ENCODE data around the gene HSPH1. TPM values are rescaled to one million over a fixed set of nuclear protein-coding genes. Genes with fewer than 3 reads are reported as not detected.

HSPH1 gene
- total RNA-seq, 2 donors from 2014 or later: 57.3 to 162 TPM

GRCh38 chr13:31121379-31122140 lies 40.1 kb downstream of the HSPH1 start:
- Histone ChIP-seq H3K36me3 (no peaks in the 10 kb centered on the region), H3K27ac (no peak overlapping the region), H3K9ac (ENCODE audit: low read depth in 2 of 2, low read length in 2 of 2) (no peak overlapping the region), H3K4me1 (no peaks in the 10 kb centered on the region), H3K4me3 (no peak overlapping the region), H3K9me3 (no peaks in the 10 kb centered on the region), H3K27me3 (no peaks in the 10 kb centered on the region)
- intact Hi-C loops (cut with DNase I): no loop called here
- DNase-seq: no peak
- no peak for TF ChIP-seq CTCF (IDR thresholded peaks at IDR 0.05)

GRCh38 chr13:31119966-31120700 lies 41.6 kb downstream of the HSPH1 start:
- H3K4me3 ChIP-seq: no peak overlapping the region
- TF ChIP-seq CTCF (IDR thresholded peaks at IDR 0.05): no peak
- H3K9me3 ChIP-seq: no peaks in the 10 kb centered on the region

GRCh38 chr13:31119526-31119925 lies 42.2 kb downstream of the HSPH1 start:
- no peak overlapping the region for H3K9ac ChIP-seq (ENCODE audit: low read depth in 2 of 2, low read length in 2 of 2)
- no peaks in the 10 kb centered on the region for H3K4me1 ChIP-seq
- no peaks in the 10 kb centered on the region for H3K36me3 ChIP-seq
- no peak overlapping the region for H3K27ac ChIP-seq
- DNase-seq: no peak
- no peak for TF ChIP-seq CTCF (IDR thresholded peaks at IDR 0.05)
- no peaks in the 10 kb centered on the region for H3K9me3 ChIP-seq
- H3K27me3 ChIP-seq: no peaks in the 10 kb centered on the region
- intact Hi-C loops (cut with DNase I): no loop called here
- H3K4me3 ChIP-seq: no peak overlapping the region

More at GRCh38 chr13:31119966-31120700, 41.6 kb downstream of the HSPH1 start:
- DNase-seq: no peak
- Histone ChIP-seq H3K27ac (no peak overlapping the region), H3K9ac (ENCODE audit: low read depth in 2 of 2, low read length in 2 of 2) (no peak overlapping the region), H3K4me1 (no peaks in the 10 kb centered on the region), H3K36me3 (no peaks in the 10 kb centered on the region), H3K27me3 (no peaks in the 10 kb centered on the region)
- intact Hi-C loops (cut with DNase I): no loop called here

- TF ChIP-seq CTCF (IDR thresholded peaks at IDR 0.05): no peak
- intact Hi-C loops (cut with DNase I): no loop called here
- DNase-seq: no peak
- Histone ChIP-seq H3K4me3 (no peak overlapping the region), H3K9ac (ENCODE audit: low read depth in 2 of 2, low read length in 2 of 2) (no peak overlapping the region), H3K9me3 (no peaks in the 10 kb centered on the region), H3K27me3 (no peaks in the 10 kb centered on the region), H3K36me3 (no peaks in the 10 kb centered on the region), H3K27ac (no peak overlapping the region), H3K4me1 (no peaks in the 10 kb centered on the region)
These were observed 45.5 kb downstream of the HSPH1 start for GRCh38 chr13:31116224-31116623.

GRCh38 chr13:31115616-31116015 lies 46.1 kb downstream of the HSPH1 start:
- Histone ChIP-seq H3K4me1 (no peaks in the 10 kb centered on the region), H3K27ac (no peak overlapping the region), H3K36me3 (no peaks in the 10 kb centered on the region), H3K9ac (ENCODE audit: low read depth in 2 of 2, low read length in 2 of 2) (no peak overlapping the region), H3K27me3 (no peaks in the 10 kb centered on the region), H3K4me3 (no peak overlapping the region), H3K9me3 (no peaks in the 10 kb centered on the region)
- no peak for DNase-seq
- TF ChIP-seq CTCF (IDR thresholded peaks at IDR 0.05): no peak
- intact Hi-C loops (cut with DNase I): no loop called here

Data from colonic mucosa (tissue), 4 donors.